Large intestine (tissue), 3 donors: Measurements from ENCODE around the gene FZD8. TPM values are rescaled to one million over a fixed set of nuclear protein-coding genes. Genes with fewer than 3 reads are reported as not detected.

Source experiments
- DNase-seq, 2 donors: peaks; one replicate each; pipeline versions ENCODE4 v3.0.0 to v3.0.0-alpha.2; 2013
- H3K27ac ChIP-seq: one replicate; pipeline ENCODE4 v1.5.1; 2013; ENCODE audit warnings: low read length
- H3K27me3 ChIP-seq: 2 replicates; pipeline ENCODE4 v1.6.1; 2013; ENCODE audit warnings: low read length; ENCODE audit not compliant: control insufficient read depth, insufficient read depth
- H3K36me3 ChIP-seq: 2 replicates; pipeline ENCODE4 v1.6.1; 2013; ENCODE audit warnings: low read length; ENCODE audit not compliant: control insufficient read depth, insufficient read depth
- H3K4me1 ChIP-seq: one replicate; pipeline ENCODE4 v1.6.1; 2013; ENCODE audit warnings: low read length; ENCODE audit not compliant: control insufficient read depth, insufficient read depth
- H3K4me3 ChIP-seq: one replicate; pipeline ENCODE4 v1.5.1; 2013; ENCODE audit warnings: low read length
- H3K9me3 ChIP-seq: one replicate; pipeline ENCODE4 v1.6.1; 2013; ENCODE audit warnings: mild to moderate bottlenecking, low read depth, low read length, moderate library complexity; ENCODE audit not compliant: control insufficient read depth
- WGBS: methylation state at CpG from one replicate; pipeline ENCODE4 v1.1.5; 2013; ENCODE audit warnings: low lambda C conversion rate; ENCODE audit not compliant: insufficient coverage; 5-methylcytosine and 5-hydroxymethylcytosine counted together
- polyA plus RNA-seq: library from polyadenylated mRNA; unstranded; fragments of 120-200 nt; gene quantifications from one replicate; pipeline ENCODE4 v1.2.1, GENCODE V29; 2013

FZD8 gene
- polyA plus RNA-seq, 1 donor: 5.5 TPM

GRCh38 chr10:35668865-35669650, 27.0 kb upstream of the FZD8 start:
- no peaks in the 10 kb centered on the region for H3K36me3 ChIP-seq
- WGBS: no CpG with 5 or more reads among the region's 13 CpGs
- no peak overlapping the region for H3K27ac ChIP-seq
- no peak overlapping the region for H3K4me3 ChIP-seq
- DNase-seq: no peak
- H3K4me1 ChIP-seq: no peaks in the 10 kb centered on the region
- peaks cover 7% of the 10 kb centered on the region for H3K9me3 ChIP-seq
- H3K27me3 ChIP-seq: no peaks in the 10 kb centered on the region

GRCh38 chr10:35667971-35668370, 25.9 kb upstream of the FZD8 start:
- Histone ChIP-seq H3K4me3 (no peak overlapping the region), H3K36me3 (no peaks in the 10 kb centered on the region), H3K27me3 (no peaks in the 10 kb centered on the region), H3K27ac (no peak overlapping the region), H3K9me3 (peaks cover 7% of the 10 kb centered on the region), H3K4me1 (no peaks in the 10 kb centered on the region)
- WGBS: 100% methylated on average over 3 of the region's 9 CpGs
- no peak for DNase-seq

GRCh38 chr10:35667270-35667889, 25.3 kb upstream of the FZD8 start:
- whole genome bisulfite sequencing: no CpG with 5 or more reads among the region's 4 CpGs
- peaks cover 7% of the 10 kb centered on the region for H3K9me3 ChIP-seq
- no peaks in the 10 kb centered on the region for H3K27me3 ChIP-seq
- H3K4me1 ChIP-seq: no peaks in the 10 kb centered on the region
- no peak for DNase-seq
- H3K4me3 ChIP-seq: no peak overlapping the region
- H3K36me3 ChIP-seq: no peaks in the 10 kb centered on the region
- no peak overlapping the region for H3K27ac ChIP-seq

GRCh38 chr10:35661236-35661635, 19.1 kb upstream of the FZD8 start:
- DNase-seq: no peak

GRCh38 chr10:35659456-35659855, 17.4 kb upstream of the FZD8 start:
- no CpG with 5 or more reads among the region's 1 CpG for WGBS
- Histone ChIP-seq H3K27me3 (no peaks in the 10 kb centered on the region), H3K4me3 (no peak overlapping the region), H3K27ac (no peak overlapping the region), H3K4me1 (no peaks in the 10 kb centered on the region), H3K9me3 (no peaks in the 10 kb centered on the region), H3K36me3 (no peaks in the 10 kb centered on the region)
- DNase-seq: no peak

More at GRCh38 chr10:35661236-35661635, 19.1 kb upstream of the FZD8 start:
- no peaks in the 10 kb centered on the region for H3K27me3 ChIP-seq
- no peaks in the 10 kb centered on the region for H3K9me3 ChIP-seq
- H3K36me3 ChIP-seq: no peaks in the 10 kb centered on the region
- no CpG with 5 or more reads among the region's 2 CpGs for WGBS
- no peak overlapping the region for H3K4me3 ChIP-seq
- no peaks in the 10 kb centered on the region for H3K4me1 ChIP-seq
- H3K27ac ChIP-seq: no peak overlapping the region

- Histone ChIP-seq H3K4me3 (no peak overlapping the region), H3K27me3 (no peaks in the 10 kb centered on the region), H3K27ac (no peak overlapping the region), H3K36me3 (no peaks in the 10 kb centered on the region), H3K9me3 (no peaks in the 10 kb centered on the region), H3K4me1 (no peaks in the 10 kb centered on the region)
- no peak for DNase-seq
- WGBS: 100% methylated on average over 1 of the region's 5 CpGs
These were observed 15.5 kb upstream of the FZD8 start for GRCh38 chr10:35657621-35658020.

- no peaks in the 10 kb centered on the region for H3K9me3 ChIP-seq
- 100% methylated on average over 1 of the region's 2 CpGs for WGBS
- H3K4me1 ChIP-seq: no peaks in the 10 kb centered on the region
- H3K27me3 ChIP-seq: peaks cover 3% of the 10 kb centered on the region
- no peak overlapping the region for H3K4me3 ChIP-seq
- H3K36me3 ChIP-seq: no peaks in the 10 kb centered on the region
- no peak overlapping the region for H3K27ac ChIP-seq
- no peak for DNase-seq
These were observed 10.7 kb upstream of the FZD8 start for GRCh38 chr10:35652824-35653223.

- no peaks in the 10 kb centered on the region for H3K4me1 ChIP-seq
- no CpG with 5 or more reads among the region's 3 CpGs for WGBS
These were observed 8.8 kb upstream of the FZD8 start for GRCh38 chr10:35650894-35651293.

GRCh38 chr10:35644050-35644950, 2.2 kb upstream of the FZD8 start:
- no peak overlapping the region for H3K4me3 ChIP-seq
- H3K9me3 ChIP-seq: peaks cover 11% of the 10 kb centered on the region
- no peak for DNase-seq
- no peak overlapping the region for H3K27ac ChIP-seq
- peaks cover 50% of the 10 kb centered on the region for H3K27me3 ChIP-seq
- 23% methylated on average over 4 of the region's 13 CpGs for WGBS
- no peaks in the 10 kb centered on the region for H3K36me3 ChIP-seq
- H3K4me1 ChIP-seq: peaks cover 12% of the 10 kb centered on the region

More at GRCh38 chr10:35650894-35651293, 8.8 kb upstream of the FZD8 start:
- Histone ChIP-seq H3K27ac (no peak overlapping the region), H3K9me3 (no peaks in the 10 kb centered on the region), H3K4me3 (no peak overlapping the region), H3K27me3 (peaks cover 7% of the 10 kb centered on the region), H3K36me3 (no peaks in the 10 kb centered on the region)
- DNase-seq: no peak
